Measurements from ENCODE around the gene RAPGEF4. TPM values are rescaled to one million over a fixed set of nuclear protein-coding genes. Genes with fewer than 3 reads are reported as not detected.

The RAPGEF4 gene
- total RNA-seq, 6 experiments from 2014 or later = 9.5 to 18.4 (median 14.7) TPM

DNA sequence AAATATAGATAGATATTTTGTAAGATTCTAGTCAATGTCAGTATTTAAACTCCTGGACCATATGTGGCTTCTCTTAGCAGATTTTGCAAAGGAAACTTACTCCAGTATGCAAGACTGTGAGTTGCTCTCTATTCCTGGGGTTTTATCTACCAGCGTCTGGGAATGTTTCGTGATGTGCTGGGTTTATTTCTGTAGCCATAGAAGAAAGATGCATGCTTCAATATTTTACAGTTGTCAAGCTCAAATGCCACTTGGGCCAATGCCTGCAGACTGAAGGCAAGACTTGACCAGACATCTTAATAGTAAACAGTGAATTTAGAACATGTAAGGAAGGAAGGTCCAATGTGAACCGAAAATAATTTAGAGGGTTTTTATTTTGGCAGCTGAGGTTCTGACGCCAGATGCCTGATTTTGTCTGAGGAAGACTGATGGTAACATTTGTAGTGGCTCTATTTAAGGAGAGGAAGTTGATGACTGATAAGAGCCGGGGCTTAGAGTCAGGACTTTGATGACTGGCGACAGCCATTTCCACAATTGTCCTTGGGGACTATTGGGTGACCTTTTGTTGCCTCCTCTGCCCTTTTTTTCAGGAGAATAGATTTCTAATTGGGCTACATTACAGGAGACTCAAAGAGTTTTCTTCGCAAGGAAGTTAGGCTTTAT, 154.3 kb downstream of the RAPGEF4 start:
- DNase-seq = no peak

DNA sequence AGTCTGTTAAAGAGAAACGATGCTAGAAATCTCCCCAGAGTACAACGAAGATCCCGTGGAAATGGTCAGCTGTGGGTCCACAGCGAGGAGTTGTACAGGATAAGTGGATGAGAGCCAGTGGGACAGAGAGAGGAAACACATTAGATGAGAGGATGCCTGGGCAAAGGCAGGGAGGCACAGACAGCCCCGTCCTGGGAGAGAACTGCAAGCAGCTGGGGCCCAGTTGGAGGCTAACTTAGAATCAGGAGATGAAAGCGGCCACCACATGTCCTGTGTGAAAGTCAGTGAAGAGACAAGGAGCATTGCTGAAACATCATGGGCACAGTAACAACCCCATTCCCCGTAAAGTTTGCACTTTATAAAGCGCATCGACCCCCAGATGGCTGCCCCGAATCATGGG, 157.5 kb downstream of the RAPGEF4 start:
- TF ChIP-seq POLR2A (IDR thresholded peaks at IDR 0.05) = no peak
- 90% methylated on average over 9 of the region's 10 CpGs for WGBS (ENCODE audit: insufficient coverage, low coverage, low lambda C conversion rate, missing lambda C conversion rate)
- no peaks in the 10 kb centered on the region for H3K27me3 ChIP-seq
- H3K27ac ChIP-seq = no peak overlapping the region
- no peaks in the 10 kb centered on the region for H3K9me3 ChIP-seq
- no peak overlapping the region for H3K4me3 ChIP-seq
- no peaks in the 10 kb centered on the region for H3K4me1 ChIP-seq
- H3K36me3 ChIP-seq = no peaks in the 10 kb centered on the region
- DNase-seq (no peak), ATAC-seq (no peak)
- intact Hi-C loops (cut with DNase I) = no loop called here

More for the DNA sequence above, 154.3 kb downstream of the RAPGEF4 start:
- no peaks in the 10 kb centered on the region for H3K4me1 ChIP-seq
- no peak overlapping the region for H3K27ac ChIP-seq
- intact Hi-C loops (cut with DNase I) = no loop called here
- H3K27me3 ChIP-seq = no peaks in the 10 kb centered on the region
- ATAC-seq = peak; percentile 14 to 50 (median 42)
- WGBS (ENCODE audit: insufficient coverage, low coverage, low lambda C conversion rate, missing lambda C conversion rate) = 43% methylated on average over 7 of the region's 7 CpGs
- no peaks in the 10 kb centered on the region for H3K36me3 ChIP-seq
- TF ChIP-seq POLR2A (IDR thresholded peaks at IDR 0.05) = no peak
- TF ChIP-seq, protein P1, sequence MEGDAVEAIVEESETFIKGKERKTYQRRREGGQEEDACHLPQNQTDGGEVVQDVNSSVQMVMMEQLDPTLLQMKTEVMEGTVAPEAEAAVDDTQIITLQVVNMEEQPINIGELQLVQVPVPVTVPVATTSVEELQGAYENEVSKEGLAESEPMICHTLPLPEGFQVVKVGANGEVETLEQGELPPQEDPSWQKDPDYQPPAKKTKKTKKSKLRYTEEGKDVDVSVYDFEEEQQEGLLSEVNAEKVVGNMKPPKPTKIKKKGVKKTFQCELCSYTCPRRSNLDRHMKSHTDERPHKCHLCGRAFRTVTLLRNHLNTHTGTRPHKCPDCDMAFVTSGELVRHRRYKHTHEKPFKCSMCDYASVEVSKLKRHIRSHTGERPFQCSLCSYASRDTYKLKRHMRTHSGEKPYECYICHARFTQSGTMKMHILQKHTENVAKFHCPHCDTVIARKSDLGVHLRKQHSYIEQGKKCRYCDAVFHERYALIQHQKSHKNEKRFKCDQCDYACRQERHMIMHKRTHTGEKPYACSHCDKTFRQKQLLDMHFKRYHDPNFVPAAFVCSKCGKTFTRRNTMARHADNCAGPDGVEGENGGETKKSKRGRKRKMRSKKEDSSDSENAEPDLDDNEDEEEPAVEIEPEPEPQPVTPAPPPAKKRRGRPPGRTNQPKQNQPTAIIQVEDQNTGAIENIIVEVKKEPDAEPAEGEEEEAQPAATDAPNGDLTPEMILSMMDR (IDR thresholded peaks at IDR 0.05) = no peak
- no peaks in the 10 kb centered on the region for H3K9me3 ChIP-seq
- no peak overlapping the region for H3K4me3 ChIP-seq

DNA sequence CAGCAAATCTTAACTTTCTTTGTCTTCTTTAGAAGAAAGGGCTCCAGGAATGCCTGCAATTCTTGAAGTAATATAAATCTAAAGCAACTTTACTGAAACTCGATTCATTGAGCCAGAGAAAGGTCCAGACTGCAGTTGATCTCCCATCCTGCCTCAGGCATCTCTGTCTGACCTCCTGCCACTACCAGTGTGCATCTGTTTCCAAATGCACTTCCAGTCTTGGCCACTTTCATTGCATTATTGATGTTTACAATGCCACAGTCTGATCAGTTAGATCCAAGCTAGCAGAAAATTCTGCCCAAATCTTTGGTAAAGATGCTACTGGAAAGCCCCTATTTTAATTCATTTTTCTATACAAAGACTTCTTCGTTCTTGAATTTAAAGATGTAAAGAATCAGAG, 158.0 kb downstream of the RAPGEF4 start:
- Histone ChIP-seq H3K27ac (no peak overlapping the region), H3K9me3 (no peaks in the 10 kb centered on the region), H3K27me3 (no peaks in the 10 kb centered on the region), H3K4me1 (no peaks in the 10 kb centered on the region), H3K4me3 (no peak overlapping the region), H3K36me3 (no peaks in the 10 kb centered on the region)
- DNase-seq = no peak
- intact Hi-C loops (cut with DNase I) = no loop called here
- WGBS (ENCODE audit: insufficient coverage, low coverage, low lambda C conversion rate, missing lambda C conversion rate) = 76% methylated on average over 2 of the region's 2 CpGs
- TF ChIP-seq POLR2A (IDR thresholded peaks at IDR 0.05) = no peak
- TF ChIP-seq, protein P1 (IDR thresholded peaks at IDR 0.05) = no peak
- no peak for ATAC-seq

DNA sequence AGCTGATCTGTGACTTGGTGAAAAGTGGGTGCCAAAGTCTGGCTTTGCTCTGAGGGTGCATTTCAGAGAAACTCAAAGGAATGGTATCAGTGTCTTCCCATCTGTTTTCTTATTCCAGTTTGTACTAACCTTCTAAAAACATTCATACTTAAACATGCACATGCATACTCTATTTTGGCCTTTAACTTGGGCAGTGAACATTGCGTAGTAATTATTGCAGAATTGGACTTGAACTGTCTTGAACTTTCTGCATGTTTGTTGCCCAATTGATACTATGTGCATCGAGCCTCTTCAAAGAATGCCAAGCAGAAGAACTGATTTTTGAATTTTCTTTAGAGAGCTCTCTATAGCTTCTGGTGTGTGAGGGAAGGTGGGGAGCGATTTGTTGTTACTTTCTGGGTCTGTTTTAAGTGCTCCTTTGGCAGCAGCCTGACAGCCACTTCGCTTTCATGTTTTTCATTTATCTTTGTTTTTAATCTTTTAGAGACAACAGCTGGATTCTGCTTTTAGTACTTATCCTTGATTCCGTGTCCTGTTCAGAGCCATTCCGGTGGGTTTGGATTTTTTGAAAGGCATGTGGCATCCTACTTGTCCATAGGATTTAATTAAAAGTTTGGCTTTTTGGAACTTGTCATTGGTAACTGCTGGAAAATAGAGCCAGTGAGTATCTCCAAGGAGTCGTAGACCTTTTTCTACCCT, 159.2 kb downstream of the RAPGEF4 start:
- Histone ChIP-seq H3K36me3 (no peaks in the 10 kb centered on the region), H3K4me1 (no peaks in the 10 kb centered on the region), H3K4me3 (no peak overlapping the region), H3K27ac (no peak overlapping the region), H3K9me3 (no peaks in the 10 kb centered on the region), H3K27me3 (no peaks in the 10 kb centered on the region)
- WGBS (ENCODE audit: insufficient coverage, low coverage, low lambda C conversion rate, missing lambda C conversion rate) = 80% methylated on average over 5 of the region's 7 CpGs
- peak in 1 of 4 donors; percentile 62 for ATAC-seq
- no peak for DNase-seq
- TF ChIP-seq, protein P1 (IDR thresholded peaks at IDR 0.05) = no peak
- no peak for TF ChIP-seq POLR2A (IDR thresholded peaks at IDR 0.05)
- intact Hi-C loops (cut with DNase I) = no loop called here

DNA sequence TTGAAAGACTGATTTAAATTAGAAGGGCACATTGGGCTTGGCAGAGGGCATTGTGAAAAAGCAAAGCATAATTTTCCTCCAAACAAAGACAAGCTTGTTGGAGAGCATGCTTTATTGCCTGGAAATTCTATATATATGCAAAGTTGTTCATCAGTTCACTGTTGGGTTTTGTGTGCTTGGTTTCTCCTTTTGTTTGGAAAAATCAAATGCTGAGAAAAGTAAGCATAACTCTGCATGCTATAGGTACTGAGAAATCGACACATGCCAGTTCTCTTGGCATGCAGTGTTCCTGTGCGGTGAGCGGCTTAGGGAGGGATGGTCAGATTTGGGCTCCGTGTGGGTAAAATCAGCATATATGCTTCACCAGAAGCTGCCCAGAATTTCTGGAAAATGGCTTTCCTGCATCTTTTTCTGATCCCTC, 161.0 kb downstream of the RAPGEF4 start:
- intact Hi-C loops (cut with DNase I) = no loop called here
- 92% methylated on average over 4 of the region's 4 CpGs for WGBS (ENCODE audit: insufficient coverage, low coverage, low lambda C conversion rate, missing lambda C conversion rate)
- H3K27me3 ChIP-seq = no peaks in the 10 kb centered on the region

More for the DNA sequence above, 161.0 kb downstream of the RAPGEF4 start:
- Histone ChIP-seq H3K36me3 (no peaks in the 10 kb centered on the region), H3K27ac (no peak overlapping the region), H3K4me3 (no peak overlapping the region), H3K9me3 (no peaks in the 10 kb centered on the region), H3K4me1 (no peaks in the 10 kb centered on the region)
- DNase-seq (no peak), ATAC-seq (no peak)
- no peak for TF ChIP-seq POLR2A (IDR thresholded peaks at IDR 0.05)
- TF ChIP-seq, protein P1 (IDR thresholded peaks at IDR 0.05) = no peak
